RWPE1 (cell line): ENCODE measurements around the gene ZNF710.
"Not testable (repeated sequence)": the region's sequence is repeated elsewhere in the genome, so short reads cannot be mapped to it uniquely, and the experiment has no call there.

Source experiments
- CTCF ChIA-PET: fragments of 350-600 bp; sonication (Branson Sonifier 250); formaldehyde crosslinking; extraction: SDS; loops from one replicate; lab custom pipeline; 2021; lab: Yijun Ruan, JAX
- POLR2A ChIA-PET: fragments of 400-600 bp; formaldehyde crosslinking; extraction: SDS; loops from one replicate; lab custom pipeline; 2020; ENCODE audit warnings: antibody characterized with exemption; ENCODE audit not compliant: low non-redundant PET; lab: Yijun Ruan, JAX
- DNase-seq: peaks from one replicate; pipeline ENCODE4 v3.0.0; 2012; ENCODE audit warnings: low spot score
- H3K27ac ChIP-seq: fragments of 450-650 bp; 2 replicates; pipeline ENCODE4 v1.5.1; 2017
- CTCF ChIP-seq: fragments of 450-650 bp; conservative IDR thresholded peaks from 2 replicates; pipeline ENCODE4 v1.5.1; 2017; ENCODE audit warnings: low read depth, mild to moderate bottlenecking

The ZNF710 gene

GRCh38 chr15:90067953-90068606 lies 67.0 kb downstream of the ZNF710 start:
- DNase-seq, result no peak
- no peak overlapping the region for H3K27ac ChIP-seq
- ChIA-PET CTCF (no interaction called here), POLR2A (no interaction called here)
- no peak for TF ChIP-seq CTCF

GRCh38 chr15:90070623-90071022 lies 69.5 kb downstream of the ZNF710 start:
- POLR2A ChIA-PET, DNase-seq: not testable (repeated sequence)
- CTCF ChIA-PET, result interaction anchor here (0.6 to 1.4 kb wide), 8 partner anchors 8 to 182 kb away, joined by 3 to 6 read pairs (median 4); no protein-coding TSS in a partner anchor
- H3K27ac ChIP-seq, result peak overlapping the region; percentile 38

- peak; percentile 78 for DNase-seq
- ChIA-PET CTCF (interaction anchor here (0.6 to 1.4 kb wide), 9 partner anchors 8 to 183 kb away, joined by 3 to 7 read pairs (median 4); partner anchors contain the start of gene AP3S2), POLR2A (no interaction called here)
- TF ChIP-seq CTCF, result peak; percentile 88
- H3K27ac ChIP-seq, result no peak overlapping the region; the same call in 1 of the 2 replicates
Observed at GRCh38 chr15:90071220-90071807, 70.2 kb downstream of the ZNF710 start.

GRCh38 chr15:90072978-90073640 lies 72.0 kb downstream of the ZNF710 start:
- peak overlapping the region; percentile 28 for H3K27ac ChIP-seq
- CTCF ChIA-PET, result interaction anchor here (0.6 to 1.5 kb wide), 2 partner anchors 133 to 174 kb away, joined by 3 to 4 read pairs; no protein-coding TSS in a partner anchor
- POLR2A ChIA-PET, result no interaction called here
- no peak for DNase-seq
- no peak for TF ChIP-seq CTCF

GRCh38 chr15:90074023-90074422 lies 72.9 kb downstream of the ZNF710 start:
- no peak for DNase-seq
- CTCF ChIA-PET, result no interaction called here
- POLR2A ChIA-PET, result no interaction called here
- peak overlapping the region; percentile 28 for H3K27ac ChIP-seq
- no peak for TF ChIP-seq CTCF

- no peak for DNase-seq
- no peak for TF ChIP-seq CTCF
- ChIA-PET CTCF (interaction anchor here (1.1 kb wide), 1 partner anchor 60 kb away, joined by 4 read pairs; no protein-coding TSS in a partner anchor), POLR2A (interaction anchor here (1.0 kb wide), 1 partner anchor 181 kb away, joined by 4 read pairs; the partner anchor contains the start of gene AP3S2)
- H3K27ac ChIP-seq, result peak overlapping the region; percentile 86
Observed at GRCh38 chr15:90074916-90075315, 73.8 kb downstream of the ZNF710 start.
